HepG2 (cell line): Measurements from ENCODE around the gene ITGB2. TPM values are rescaled to one million over a fixed set of nuclear protein-coding genes. Genes with fewer than 3 reads are reported as not detected.

Source experiments
- ATAC-seq: fragments of 200-7000 bp; cut with Tn5 transposase; 3 replicates; pipeline ENCODE4 v1.9.1; 2020; ENCODE audit warnings: mild to moderate bottlenecking, moderate library complexity
- BruUV-seq: library from RNA; stranded (reverse); fragments of 400-500 nt; replicated peaks from 2 replicates; lab custom pipeline; 2021; lab: Mats Ljungman, UMichigan
- CTCF ChIA-PET: fragments of 300-600 bp; formaldehyde crosslinking; extraction: SDS; loops from one replicate; lab custom pipeline; 2021; ENCODE audit warnings: low total read pairs, inconsistent platforms, low intra/inter-chr PET ratio; lab: Yijun Ruan, JAX
- POLR2A ChIA-PET: fragments of 350-600 bp; sonication (Branson Sonifier 250); formaldehyde crosslinking; loops from one replicate; lab custom pipeline; 2020; ENCODE audit warnings: antibody characterized with exemption, inconsistent platforms; lab: Yijun Ruan, JAX
- DNase-seq: peaks from one replicate; pipeline ENCODE4 v3.0.0-alpha.2; 2015; ENCODE audit warnings: low spot score
- FAIRE-seq: peaks from 3 replicates; lab custom pipeline; 2011; peaks lifted over from hg19 to GRCh38; lab: Jason Lieb, UNC
- H2AFZ ChIP-seq: one replicate; pipeline ENCODE4 v1.6.1; 2011; ENCODE audit warnings: low read length, inconsistent platforms
- H3K27ac ChIP-seq: fragments of 300-600 bp; 3 replicates; pipeline ENCODE4 v1.8.0; 2011; ENCODE audit warnings: mixed run types, mild to moderate bottlenecking, mixed read lengths, low read length, inconsistent platforms; ENCODE audit not compliant: insufficient read depth; ENCODE audit errors: extremely low read length
- H3K27me3 ChIP-seq, 2 experiments: fragments of 200-600 bp in 1 of 2; 2 replicates in 1 of 2; 3 replicates in 1 of 2; pipeline versions ENCODE4 v1.6.0 to v1.8.0; 2011; ENCODE audit warnings: low read length in 2 of 2, mild to moderate bottlenecking in 2 of 2, moderate library complexity in 2 of 2, inconsistent platforms in 1 of 2; ENCODE audit not compliant: insufficient read depth in 2 of 2, control insufficient read depth in 1 of 2
- H3K36me3 ChIP-seq, 2 experiments: fragments of 200-600 bp in 1 of 2; replicated peaks in 1 of 2; 2 replicates in 1 of 2; 3 replicates in 1 of 2; pipeline versions ENCODE4 v1.5.1 to v1.8.0; 2011; ENCODE audit warnings: low read length in 2 of 2, inconsistent platforms in 1 of 2; ENCODE audit not compliant: insufficient read depth in 2 of 2, control insufficient read depth in 1 of 2
- H3K4me1 ChIP-seq: 2 replicates; pipeline ENCODE4 v1.5.1; 2012; ENCODE audit warnings: low read length, inconsistent platforms; ENCODE audit not compliant: insufficient read depth
- H3K4me2 ChIP-seq: 2 replicates; pipeline ENCODE4 v1.6.0; 2011; ENCODE audit warnings: low read depth, low read length, inconsistent platforms
- H3K4me3 ChIP-seq, 3 experiments: fragments of 200-600 bp in 1 of 3; sonication (generic), shearing (Covaris generic) in 1 of 3; replicated peaks in 1 of 3; 2 replicates each; pipeline ENCODE4 v1.5.1; 2011 to 2016; ENCODE audit warnings: low read length in 3 of 3, inconsistent platforms in 2 of 3, low read depth in 2 of 3, mild to moderate bottlenecking in 2 of 3, control low read depth in 1 of 3, mixed read lengths in 1 of 3; ENCODE audit not compliant: insufficient read depth in 1 of 3
- H3K79me2 ChIP-seq: one replicate; pipeline ENCODE4 v1.6.1; 2011; ENCODE audit warnings: low read length, inconsistent platforms; ENCODE audit not compliant: insufficient read depth
- H3K9ac ChIP-seq: 2 replicates; pipeline ENCODE4 v1.6.0; 2011; ENCODE audit warnings: mild to moderate bottlenecking, low read depth, low read length, inconsistent platforms; ENCODE audit not compliant: insufficient read depth
- H3K9me3 ChIP-seq: 2 replicates; pipeline ENCODE4 v1.5.1; 2012; ENCODE audit warnings: mild to moderate bottlenecking, low read length
- H4K20me1 ChIP-seq: 2 replicates; pipeline ENCODE4 v1.6.0; 2011; ENCODE audit warnings: inconsistent platforms, mild to moderate bottlenecking, low read length, moderate library complexity; ENCODE audit not compliant: insufficient read depth
- CENPX ChIP-seq: sonication (generic); formaldehyde crosslinking; IDR thresholded peaks from 2 replicates; pipeline ENCODE4 v1.9.0; 2021; ENCODE audit warnings: mild to moderate bottlenecking, missing genetic modification reagents, moderate library complexity
- MED8 ChIP-seq: sonication (generic); formaldehyde crosslinking; IDR thresholded peaks from 2 replicates; pipeline ENCODE4 v1.8.1; 2023; ENCODE audit warnings: mild to moderate bottlenecking, missing genetic modification reagents; ENCODE audit not compliant: insufficient replicate concordance
- MNT ChIP-seq: fragments of 450-650 bp; IDR thresholded peaks from 2 replicates; pipeline ENCODE4 v1.6.1; 2016
- TIGD3 ChIP-seq: sonication (generic); formaldehyde crosslinking; IDR thresholded peaks from 2 replicates; pipeline ENCODE4 v1.5.1; 2020; ENCODE audit warnings: mild to moderate bottlenecking, missing genetic modification reagents, borderline replicate concordance
- U2AF2 ChIP-seq: fragments of 200-400 bp; formaldehyde crosslinking; IDR thresholded peaks from 2 replicates; pipeline ENCODE4 v1.6.1; 2017; ENCODE audit warnings: low read depth, mild to moderate bottlenecking, low read length
- ZNF326 ChIP-seq: sonication (generic); formaldehyde crosslinking; IDR thresholded peaks from 2 replicates; pipeline ENCODE4 v1.4.0; 2020; ENCODE audit warnings: missing genetic modification reagents, borderline replicate concordance
- ZNF337 ChIP-seq: sonication (generic); formaldehyde crosslinking; IDR thresholded peaks from 2 replicates; pipeline ENCODE4 v1.5.1; 2020; ENCODE audit warnings: missing genetic modification reagents, low read depth, mild to moderate bottlenecking, borderline replicate concordance
- ZNF883 ChIP-seq: sonication (generic); formaldehyde crosslinking; IDR thresholded peaks from 2 replicates; pipeline ENCODE4 v1.5.1; 2020; ENCODE audit warnings: mild to moderate bottlenecking, missing genetic modification reagents; ENCODE audit errors: not compliant biosample characterization
- WGBS: methylation state at CpG from one replicate; pipeline ENCODE4 v1.1.6; 2017; ENCODE audit warnings: low lambda C conversion rate; 5-methylcytosine and 5-hydroxymethylcytosine counted together
- in situ Hi-C: cut with HindIII; loops from 2 replicates; pipeline ENCODE4 v1.10.0; 2017; ENCODE audit warnings: low pct_unique_long_range_greater_than_20kb; ENCODE audit not compliant: extremely low pct_ligation_motif_present
- intact Hi-C: fragments of 100-400 bp; cut with micrococcal nuclease; formaldehyde crosslinking; loops from one replicate; pipeline ENCODE4 v1.10.0; 2022; ENCODE audit not compliant: unreplicated experiment
- polyA plus RNA-seq, 8 experiments: library from polyadenylated mRNA; depleted of rRNA in 3 of 8; stranded (reverse) in 7 of 8; unstranded in 1 of 8; fragments of >200 nt; fragmentation: Illumina TruSeq in 4 of 8; extraction: Trizol in 4 of 8; gene quantifications; 2 replicates each; pipeline versions ENCODE4 v1.2.1 to v1.2.3, GENCODE V29; 2011 to 2016; ENCODE audit warnings: low read depth in 4 of 8, missing spikeins in 1 of 8, mixed read lengths in 1 of 8; ENCODE audit not compliant: insufficient read depth in 1 of 8
- total RNA-seq, 5 experiments: library from RNA; depleted of rRNA; stranded (reverse); fragments of >200 nt; fragmentation: Illumina TruSeq; extraction: Trizol; gene quantifications; 2 replicates each; pipeline ENCODE4 v1.2.3, GENCODE V29; 2016; ENCODE audit warnings: low read depth in 1 of 5

Gene ITGB2
- total and polyA plus RNA-seq, 2 of the 13 experiments (the other 11 are each of a cell fraction or from before 2014, with no cell fraction given): 4.2 to 18.0 TPM

- peaks cover 2 to 51% of the 10 kb centered on the region in 2 experiments; a peak in 4 of 5 replicates for H3K27me3 ChIP-seq
- H4K20me1 ChIP-seq: no peaks in the 10 kb centered on the region; the same call in 1 of the 2 replicates
- no TSS peak for BruUV-seq
- no peaks in the 10 kb centered on the region for H3K9me3 ChIP-seq
- in situ Hi-C loops: no loop called here
- no peaks in the 10 kb centered on the region for H3K36me3 ChIP-seq
- POLR2A ChIA-PET: no interaction called here
- no peak overlapping the region for H3K27ac ChIP-seq
- no peak overlapping the region for H2AFZ ChIP-seq
- intact Hi-C loops: loop anchor here (10.0 kb wide), 1 partner anchor 73 kb away; no protein-coding TSS in a partner anchor
- FAIRE-seq (no peak), DNase-seq (no peak), ATAC-seq (no peak)
- H3K4me2 ChIP-seq: no peak overlapping the region
- CTCF ChIA-PET: no interaction called here
- H3K9ac ChIP-seq: no peak overlapping the region
- no peak overlapping the region for H3K4me3 ChIP-seq
- H3K4me1 ChIP-seq: peaks cover 43% of the 10 kb centered on the region
- WGBS: 68% methylated on average over 8 of the region's 10 CpGs
- H3K79me2 ChIP-seq: no peaks in the 10 kb centered on the region
- TF ChIP-seq ZNF326: no peak
- TF ChIP-seq ZNF883 (CRISPR knock-in tag): no peak
- no peak for TF ChIP-seq TIGD3 (CRISPR knock-in tag)
- TF ChIP-seq CENPX (CRISPR knock-in tag): no peak
- no peak for TF ChIP-seq U2AF2
- no peak for TF ChIP-seq ZNF337
- no peak for TF ChIP-seq MNT
- no peak for TF ChIP-seq MED8 (CRISPR knock-in tag)
These were observed 78.6 kb downstream of the ITGB2 start for GRCh38 chr21:44842087-44842486.
